SK-N-SH (cell line): ENCODE results near the gene CNTLN. TPM values are rescaled to one million over a fixed set of nuclear protein-coding genes. Genes with fewer than 3 reads are reported as not detected.
"Not testable (repeated sequence)": the region's sequence is repeated elsewhere in the genome, so short reads cannot be mapped to it uniquely, and the experiment has no call there.

Experiments used
- CTCF ChIA-PET: fragments of 300-600, 350-600 bp; formaldehyde crosslinking; extraction: SDS; loops from one replicate; lab custom pipeline; 2021; lab: Yijun Ruan, JAX
- POLR2A ChIA-PET: fragments of 350-600 bp; sonication (Branson Sonifier 250); formaldehyde crosslinking; extraction: SDS; loops from one replicate; lab custom pipeline; 2020; ENCODE audit warnings: antibody characterized with exemption, inconsistent platforms; lab: Yijun Ruan, JAX
- DNase-seq: peaks from one replicate; pipeline ENCODE4 v3.0.0; 2012
- H2AFZ ChIP-seq: fragments of 200-600 bp; sonication (generic); 2 replicates; pipeline ENCODE4 v1.8.1; 2016; ENCODE audit warnings: antibody characterized with exemption, mild to moderate bottlenecking, low read depth
- H3F3A ChIP-seq: fragments of 200-600 bp; sonication (generic); replicated peaks from 2 replicates; pipeline ENCODE3; 2016; ENCODE audit warnings: antibody characterized with exemption, mild to moderate bottlenecking; ENCODE audit not compliant: insufficient read depth
- H3K27ac ChIP-seq, 2 experiments: fragments of 200-500 bp in 1 of 2; fragments of 200-600 bp in 1 of 2; sonication (Bioruptor generic) in 1 of 2; sonication (generic), shearing (Covaris generic) in 1 of 2; 2 replicates each; pipeline versions ENCODE4 v1.5.1 to v1.6.1; 2014 to 2016; ENCODE audit warnings: low read depth in 2 of 2, inconsistent platforms in 1 of 2, low read length in 1 of 2, mild to moderate bottlenecking in 1 of 2, mixed read lengths in 1 of 2
- H3K27me3 ChIP-seq: fragments of 200-600 bp; sonication (generic), shearing (Covaris generic); 2 replicates; pipeline ENCODE4 v1.6.1; 2016; ENCODE audit warnings: mixed run types; ENCODE audit not compliant: insufficient read depth
- H3K36me3 ChIP-seq, 2 experiments: fragments of 200-500 bp in 1 of 2; fragments of 200-600 bp in 1 of 2; sonication (Bioruptor generic) in 1 of 2; sonication (generic) in 1 of 2; replicated peaks in 1 of 2; 2 replicates each; pipeline versions ENCODE3 to v1.5.1; 2014 to 2016; ENCODE audit warnings: low read length in 1 of 2, mild to moderate bottlenecking in 1 of 2; ENCODE audit not compliant: insufficient read depth in 2 of 2, control insufficient read depth in 1 of 2
- H3K4me1 ChIP-seq, 2 experiments: fragments of 200-500 bp in 1 of 2; fragments of 200-600 bp in 1 of 2; sonication (Bioruptor generic) in 1 of 2; sonication (generic), shearing (Covaris generic) in 1 of 2; 2 replicates each; pipeline versions ENCODE4 v1.5.1 to v1.6.1; 2014 to 2016; ENCODE audit warnings: low read depth in 1 of 2, low read length in 1 of 2, mixed run types in 1 of 2; ENCODE audit not compliant: insufficient read depth in 2 of 2, control insufficient read depth in 1 of 2
- H3K4me2 ChIP-seq: fragments of 200-600 bp; sonication (generic), shearing (Covaris generic); 2 replicates; pipeline ENCODE4 v1.6.1; 2017; ENCODE audit warnings: mixed run types
- H3K4me3 ChIP-seq, 2 experiments: fragments of 200-500 bp in 1 of 2; fragments of 200-600 bp in 1 of 2; sonication (Bioruptor generic) in 1 of 2; sonication (generic), shearing (Covaris generic) in 1 of 2; 2 replicates each; pipeline versions ENCODE4 v1.5.1 to v1.8.1; 2014 to 2016; ENCODE audit warnings: low read depth in 2 of 2, inconsistent platforms in 1 of 2, low read length in 1 of 2, mild to moderate bottlenecking in 1 of 2, mixed read lengths in 1 of 2, moderate library complexity in 1 of 2
- H3K79me2 ChIP-seq: fragments of 200-600 bp; sonication (generic); 2 replicates; pipeline ENCODE4 v1.8.1; 2017; ENCODE audit warnings: mild to moderate bottlenecking; ENCODE audit not compliant: insufficient read depth
- H3K9ac ChIP-seq: fragments of 200-600 bp; sonication (generic); 2 replicates; pipeline ENCODE4 v1.6.1; 2017; ENCODE audit warnings: mixed run types
- H3K9me2 ChIP-seq: fragments of 200-600 bp; sonication (generic); 2 replicates; pipeline ENCODE4 v1.6.1; 2017; ENCODE audit warnings: mixed run types
- H3K9me3 ChIP-seq: fragments of 200-600 bp; sonication (generic); 2 replicates; pipeline ENCODE4 v1.6.1; 2017; ENCODE audit warnings: mixed run types, mild to moderate bottlenecking, moderate library complexity
- H4K20me1 ChIP-seq: fragments of 200-600 bp; sonication (generic); 2 replicates; pipeline ENCODE4 v1.6.1; 2017; ENCODE audit warnings: mild to moderate bottlenecking, mixed run types; ENCODE audit not compliant: insufficient read depth
- CHD2 ChIP-seq: fragments of 150-350 bp; IDR thresholded peaks from 2 replicates; pipeline ENCODE4 v1.6.1; 2018; ENCODE audit warnings: low read length; ENCODE audit not compliant: partially characterized antibody
- ELF1 ChIP-seq: IDR thresholded peaks from 2 replicates; pipeline ENCODE4 v1.4.0; 2012
- EP300 ChIP-seq, 2 experiments: IDR thresholded peaks; 2 replicates each; pipeline versions ENCODE4 v1.4.0 to v1.6.1; 2012; ENCODE audit warnings: borderline replicate concordance in 1 of 2, low read depth in 1 of 2, low read length in 1 of 2
- EZH2phosphoT487 ChIP-seq: fragments of 200-600 bp; sonication (generic); IDR thresholded peaks from 2 replicates; pipeline ENCODE4 v1.6.1; 2017; ENCODE audit warnings: low read depth, mixed run types, mild to moderate bottlenecking, antibody characterized with exemption, moderate library complexity, borderline replicate concordance
- FOSL2 ChIP-seq: IDR thresholded peaks from 2 replicates; pipeline ENCODE4 v1.4.0; 2012; ENCODE audit warnings: low read depth, mild to moderate bottlenecking, moderate library complexity, borderline replicate concordance
- FOXJ3 ChIP-seq: sonication (generic); formaldehyde crosslinking; IDR thresholded peaks from 2 replicates; pipeline ENCODE4 v1.5.1; 2020; ENCODE audit warnings: mild to moderate bottlenecking, missing genetic modification reagents
- FOXM1 ChIP-seq: IDR thresholded peaks from 2 replicates; pipeline ENCODE4 v1.4.0; 2012; ENCODE audit warnings: low read depth, mild to moderate bottlenecking
- GABPA ChIP-seq: IDR thresholded peaks from 2 replicates; pipeline ENCODE4 v1.4.0; 2012; ENCODE audit warnings: low read depth, mild to moderate bottlenecking
- GATA2 ChIP-seq: sonication (generic); formaldehyde crosslinking; IDR thresholded peaks from 2 replicates; pipeline ENCODE4 v1.5.0; 2020; ENCODE audit warnings: mild to moderate bottlenecking, missing genetic modification reagents
- JUND ChIP-seq: IDR thresholded peaks from 2 replicates; pipeline ENCODE4 v1.4.0; 2012
- MAX ChIP-seq: IDR thresholded peaks from 2 replicates; pipeline ENCODE4 v1.4.0; 2012; ENCODE audit warnings: low read depth
- RAD21 ChIP-seq: IDR thresholded peaks from 2 replicates; pipeline ENCODE4 v1.6.1; 2012; ENCODE audit warnings: mild to moderate bottlenecking, low read length
- RCOR1 ChIP-seq: fragments of 150-350 bp; IDR thresholded peaks from 2 replicates; pipeline ENCODE4 v1.6.1; 2017; ENCODE audit warnings: antibody characterized with exemption, low read length
- RFX5 ChIP-seq: IDR thresholded peaks from 2 replicates; pipeline ENCODE4 v1.6.1; 2012; ENCODE audit warnings: mild to moderate bottlenecking, improper control_type of control experiment, low read length
- RXRA ChIP-seq: IDR thresholded peaks from 2 replicates; pipeline ENCODE4 v1.4.0; 2012; ENCODE audit warnings: low read depth, mild to moderate bottlenecking, borderline replicate concordance
- SIN3A ChIP-seq: IDR thresholded peaks from 2 replicates; pipeline ENCODE4 v1.6.1; 2012; ENCODE audit warnings: low read depth, mild to moderate bottlenecking, low read length, moderate library complexity, borderline replicate concordance
- SMC3 ChIP-seq: IDR thresholded peaks from 2 replicates; pipeline ENCODE4 v1.6.1; 2012; ENCODE audit warnings: low read depth, low read length, improper control_type of control experiment
- TAF1 ChIP-seq: IDR thresholded peaks from 2 replicates; pipeline ENCODE4 v1.6.1; 2012; ENCODE audit warnings: low read depth, mild to moderate bottlenecking, low read length, moderate library complexity, borderline replicate concordance
- TEAD4 ChIP-seq: IDR thresholded peaks from 2 replicates; pipeline ENCODE4 v1.4.0; 2012; ENCODE audit warnings: mild to moderate bottlenecking, borderline replicate concordance; ENCODE audit not compliant: insufficient read depth
- USF1 ChIP-seq: IDR thresholded peaks from 2 replicates; pipeline ENCODE4 v1.4.0; 2012; ENCODE audit warnings: low read depth, borderline replicate concordance
- YY1 ChIP-seq: IDR thresholded peaks from 2 replicates; pipeline ENCODE4 v1.4.0; 2012; ENCODE audit warnings: low read depth, mild to moderate bottlenecking
- ZBTB33 ChIP-seq: IDR thresholded peaks from 2 replicates; pipeline ENCODE4 v1.4.0; 2012; ENCODE audit warnings: low read depth, borderline replicate concordance
- WGBS: methylation state at CpG from one replicate; pipeline ENCODE4 v1.1.6; 2017; ENCODE audit warnings: low lambda C conversion rate; 5-methylcytosine and 5-hydroxymethylcytosine counted together
- polyA plus RNA-seq, 3 experiments: library from polyadenylated mRNA; depleted of rRNA; stranded (reverse); fragments of >200 nt; gene quantifications; 2 replicates each; pipeline ENCODE4 v1.2.3, GENCODE V29; 2012

The CNTLN gene
- polyA plus RNA-seq, 1 of the 3 experiments (the other 2 are of a cell fraction), result 2.5 TPM

- ChIA-PET CTCF (no interaction called here), POLR2A (no interaction called here)
- H3K79me2 ChIP-seq, result no peaks in the 10 kb centered on the region; the same call in 1 of the 2 replicates
- H3K9me2 ChIP-seq, result no peaks in the 10 kb centered on the region
- no peak overlapping the region for H3K4me3 ChIP-seq
- no peak for DNase-seq
- no peaks in the 10 kb centered on the region for H3K36me3 ChIP-seq
- no peaks in the 10 kb centered on the region for H3K9me3 ChIP-seq
- H3F3A ChIP-seq, result no peaks in the 10 kb centered on the region
- no peak overlapping the region for H3K9ac ChIP-seq
- TF ChIP-seq FOXJ3 (CRISPR knock-in tag) (no peak), TAF1 (no peak), CHD2 (no peak), MAX (no peak), ZBTB33 (no peak), SMC3 (no peak), FOXM1 (no peak), ELF1 (no peak), FOSL2 (no peak)
- no peak overlapping the region for H2AFZ ChIP-seq
- no peak overlapping the region; a peak in 1 of 4 replicates for H3K27ac ChIP-seq
- H4K20me1 ChIP-seq, result no peaks in the 10 kb centered on the region
- H3K4me2 ChIP-seq, result no peak overlapping the region
- H3K4me1 ChIP-seq, result no peaks in the 10 kb centered on the region; a peak in 1 of 4 replicates
- no peaks in the 10 kb centered on the region for H3K27me3 ChIP-seq
Measured at GRCh38 chr9:17272536-17272935, 137.7 kb downstream of the CNTLN start.

GRCh38 chr9:17280350-17281012, 145.6 kb downstream of the CNTLN start:
- no peak for DNase-seq
- no peak overlapping the region for H3K4me2 ChIP-seq
- CTCF ChIA-PET, result no interaction called here
- H3K9ac ChIP-seq, result no peak overlapping the region
- no peaks in the 10 kb centered on the region for H3K27me3 ChIP-seq
- no peak overlapping the region for H3K4me3 ChIP-seq
- TF ChIP-seq RAD21 (no peak), RXRA (no peak), RCOR1 (no peak), RFX5 (no peak), EZH2phosphoT487 (no peak), JUND (no peak), TEAD4 (no peak), YY1 (no peak), GATA2 (CRISPR knock-in tag) (no peak), SIN3A (no peak), EP300 (IDR thresholded peaks at IDR 0.05; ENCODE audit: borderline replicate concordance in 1 of 2, low read depth in 1 of 2, low read length in 1 of 2) (no peak), USF1 (no peak), TAF1 (no peak), MAX (no peak), ELF1 (no peak), GABPA (no peak)
- no peak overlapping the region for H3K27ac ChIP-seq
- POLR2A ChIA-PET, result no interaction called here
- H3F3A ChIP-seq, result no peaks in the 10 kb centered on the region
- no peaks in the 10 kb centered on the region for H3K4me1 ChIP-seq
- H3K36me3 ChIP-seq, result no peaks in the 10 kb centered on the region
- no peaks in the 10 kb centered on the region for H3K9me2 ChIP-seq
- WGBS, result 86% methylated on average over 4 of the region's 4 CpGs
- no peaks in the 10 kb centered on the region for H3K79me2 ChIP-seq
- H2AFZ ChIP-seq, result no peak overlapping the region
- H4K20me1 ChIP-seq, result no peaks in the 10 kb centered on the region
- H3K9me3 ChIP-seq, result no peaks in the 10 kb centered on the region

- H3K4me1 ChIP-seq, H3K4me2 ChIP-seq, DNase-seq, H3K27ac ChIP-seq, H3K9me3 ChIP-seq, H3K79me2 ChIP-seq, H3K9me2 ChIP-seq, CTCF ChIA-PET, H2AFZ ChIP-seq, POLR2A ChIA-PET, H3K4me3 ChIP-seq, H3K27me3 ChIP-seq, H3K9ac ChIP-seq, H4K20me1 ChIP-seq, H3F3A ChIP-seq, H3K36me3 ChIP-seq: not testable (repeated sequence)
- WGBS, result 97% methylated on average over 14 of the region's 22 CpGs
Measured at GRCh38 chr9:17290673-17291072, 155.8 kb downstream of the CNTLN start.
